Adrenal gland (tissue), 5 donors: ENCODE results near the gene FBXL19.

Experiments used
- CTCF ChIP-seq, 6 experiments: fragments of 450-650 bp in 4 of 6; fragments of 200-600 bp in 2 of 6; sonication (generic) in 1 of 6; IDR thresholded peaks; 1 replicate in 5 of 6; 2 replicates in 1 of 6; pipeline versions ENCODE4 v1.5.1 to v1.8.0; 2016 to 2021; ENCODE audit warnings: antibody characterized with exemption in 6 of 6, mild to moderate bottlenecking in 2 of 6, moderate library complexity in 1 of 6
- POLR2A ChIP-seq, 2 donors: fragments of 450-650 bp; IDR thresholded peaks; one replicate each; pipeline ENCODE4 v1.6.1; 2017; ENCODE audit warnings: antibody characterized with exemption in 2 of 2, mild to moderate bottlenecking in 2 of 2, moderate library complexity in 1 of 2
- donor health status: DM: no; HTN: no; CAD: no.

- TF ChIP-seq POLR2A (IDR thresholded peaks at IDR 0.05) = no peak
- no peak for TF ChIP-seq CTCF (IDR thresholded peaks at IDR 0.05)
Measured at GRCh38 chr16:30992276-30992780, 69.0 kb downstream of the FBXL19 start.
